ENCODE measurements around the gene MASP2. TPM values are rescaled to one million over a fixed set of nuclear protein-coding genes. Genes with fewer than 3 reads are reported as not detected.

MASP2 gene
- polyA plus RNA-seq, 2 of the 4 experiments (the other 2 are of a cell fraction): 0.08 TPM; not detected in 1

Other genes with a start within 250 kb of the MASP2 start
- 219 and 299 TPM in 2 replicates for gene TARDBP, start 34.6 kb downstream of the MASP2 start, polyA plus RNA-seq (2011; rRNA removed)
- gene TARDBP, start 34.6 kb downstream of the MASP2 start, polyA plus RNA-seq (2017; fragmentation: RNase III; extraction: RNeasy Plus Mini Kit Qiagen cat#74134 plus additional on column Dnase treatment): 245 to 264 TPM (median 264 TPM) in 3 replicates
- 30.8 and 43.6 TPM in 2 replicates for gene SRM, start 12.8 kb upstream of the MASP2 start, polyA plus RNA-seq (2011; rRNA removed)
- 87.8 to 97.5 TPM (median 89.7 TPM) in 3 replicates for gene SRM, start 12.8 kb upstream of the MASP2 start, polyA plus RNA-seq (2017; fragmentation: RNase III; extraction: RNeasy Plus Mini Kit Qiagen cat#74134 plus additional on column Dnase treatment)
- 74.0 and 76.9 TPM in 2 replicates for gene EXOSC10, start 52.6 kb upstream of the MASP2 start, polyA plus RNA-seq (2011; rRNA removed)
- gene EXOSC10, start 52.6 kb upstream of the MASP2 start, polyA plus RNA-seq (2017; fragmentation: RNase III; extraction: RNeasy Plus Mini Kit Qiagen cat#74134 plus additional on column Dnase treatment): 45.4 to 47.8 TPM (median 47.4 TPM) in 3 replicates
- gene ANGPTL7, start 142.1 kb upstream of the MASP2 start, polyA plus RNA-seq (2011; rRNA removed): not detected in 2 replicates
- gene ANGPTL7, start 142.1 kb upstream of the MASP2 start, polyA plus RNA-seq (2017; fragmentation: RNase III; extraction: RNeasy Plus Mini Kit Qiagen cat#74134 plus additional on column Dnase treatment): not detected in 3 replicates
- 28.5 and 32.4 TPM in 2 replicates for gene MTOR, start 215.3 kb upstream of the MASP2 start, polyA plus RNA-seq (2011; rRNA removed)
- gene MTOR, start 215.3 kb upstream of the MASP2 start, polyA plus RNA-seq (2017; fragmentation: RNase III; extraction: RNeasy Plus Mini Kit Qiagen cat#74134 plus additional on column Dnase treatment): 15.7 to 16.0 TPM (median 15.8 TPM) in 3 replicates
- 13.9 and 14.9 TPM in 2 replicates for gene UBIAD1, start 226.0 kb upstream of the MASP2 start, polyA plus RNA-seq (2011; rRNA removed)
- 9.9 to 11.4 TPM (median 10.8 TPM) in 3 replicates for gene UBIAD1, start 226.0 kb upstream of the MASP2 start, polyA plus RNA-seq (2017; fragmentation: RNase III; extraction: RNeasy Plus Mini Kit Qiagen cat#74134 plus additional on column Dnase treatment)

Measured in A549 (cell line).